B cell (primary cell): ENCODE measurements around the gene P2RX3. TPM values are rescaled to one million over a fixed set of nuclear protein-coding genes. Genes with fewer than 3 reads are reported as not detected.

Source experiments
- ATAC-seq: fragments of 200-7000 bp; cut with Tn5 transposase; one replicate; pipeline ENCODE4 v1.10.0; 2021; ENCODE audit warnings: low read depth, mild to moderate bottlenecking, moderate number of reproducible peaks, moderate library complexity
- CTCF ChIA-PET: fragments of 350-600 bp; sonication (Branson Sonifier 250); formaldehyde crosslinking; loops from one replicate; lab custom pipeline; 2021; ENCODE audit warnings: antibody characterized with exemption, inconsistent platforms; lab: Charles Lee
- POLR2A ChIA-PET: fragments of 350-600 bp; sonication (Branson Sonifier 250); formaldehyde crosslinking; loops from one replicate; lab custom pipeline; 2021; ENCODE audit warnings: antibody characterized with exemption; lab: Charles Lee
- DNase-seq: peaks from one replicate; pipeline ENCODE4 v3.0.0; 2013
- H2AFZ ChIP-seq: 2 replicates; pipeline ENCODE4 v1.6.1; 2012; ENCODE audit warnings: mild to moderate bottlenecking, low read depth, low read length; ENCODE audit not compliant: insufficient read depth, poor library complexity, severe bottlenecking
- H3K27ac ChIP-seq, 2 donors: 1 replicate in 1 of 2; 2 replicates in 1 of 2; pipeline ENCODE4 v1.5.1; 2012 to 2013; ENCODE audit warnings: low read length in 2 of 2, mild to moderate bottlenecking in 2 of 2, moderate library complexity in 1 of 2
- H3K27me3 ChIP-seq, 4 experiments: fragments of 200-600 bp in 1 of 4; sonication (generic) in 1 of 4; replicated peaks in 1 of 4; 1 replicate in 2 of 4; 2 replicates in 2 of 4; pipeline versions ENCODE4 v1.6.1 to v1.7.0; 2013 to 2016; ENCODE audit warnings: low read length in 3 of 4, mild to moderate bottlenecking in 2 of 4, mixed read lengths in 1 of 4, moderate library complexity in 1 of 4; ENCODE audit not compliant: insufficient read depth in 4 of 4, control insufficient read depth in 3 of 4; ENCODE audit errors: control extremely low read depth in 1 of 4
- H3K36me3 ChIP-seq, 2 experiments: replicated peaks in 1 of 2; 1 replicate in 1 of 2; 2 replicates in 1 of 2; pipeline versions ENCODE4 v1.6.1 to v1.7.1; 2013; ENCODE audit warnings: low read length in 1 of 2; ENCODE audit not compliant: insufficient read depth in 2 of 2, control insufficient read depth in 1 of 2; ENCODE audit errors: control extremely low read depth in 1 of 2, extremely low read depth in 1 of 2
- H3K4me1 ChIP-seq, 2 donors: fragments of 200-600 bp in 1 of 2; sonication (generic) in 1 of 2; 1 replicate in 1 of 2; 2 replicates in 1 of 2; pipeline versions ENCODE4 v1.5.1 to v1.6.1; 2013 to 2017; ENCODE audit warnings: low read length in 2 of 2; ENCODE audit not compliant: control insufficient read depth in 2 of 2, insufficient read depth in 2 of 2
- H3K4me2 ChIP-seq: replicated peaks from 2 replicates; pipeline ENCODE3; 2012; ENCODE audit warnings: mild to moderate bottlenecking, low read depth, low read length; ENCODE audit not compliant: poor library complexity, severe bottlenecking
- H3K4me3 ChIP-seq, 5 experiments: fragments of 200-600 bp in 1 of 5; sonication (generic) in 1 of 5; 1 replicate in 3 of 5; 2 replicates in 2 of 5; pipeline versions ENCODE4 v1.5.1 to v1.7.0; 2011 to 2016; ENCODE audit warnings: low read length in 4 of 5, mild to moderate bottlenecking in 4 of 5, low read depth in 2 of 5, control low read depth in 1 of 5, moderate library complexity in 1 of 5; ENCODE audit not compliant: insufficient read depth in 1 of 5; ENCODE audit errors: control extremely low read depth in 1 of 5, extremely low read depth in 1 of 5
- H3K79me2 ChIP-seq: fragments of 200-600 bp; sonication (generic); one replicate; pipeline ENCODE4 v1.6.0; 2016; ENCODE audit warnings: low read length; ENCODE audit not compliant: control insufficient read depth, insufficient read depth
- H3K9ac ChIP-seq: fragments of 200-600 bp; sonication (generic); 2 replicates; pipeline ENCODE4 v1.6.1; 2017; ENCODE audit warnings: mild to moderate bottlenecking, low read length, moderate library complexity
- H3K9me3 ChIP-seq, 3 donors: one replicate each; pipeline versions ENCODE4 v1.6.1 to v1.7.1; 2013; ENCODE audit warnings: low read length in 2 of 3; ENCODE audit not compliant: control insufficient read depth in 2 of 3, insufficient read depth in 1 of 3; ENCODE audit errors: control extremely low read depth in 1 of 3
- H4K20me1 ChIP-seq: 2 replicates; pipeline ENCODE4 v1.6.0; 2012; ENCODE audit warnings: mild to moderate bottlenecking, low read length; ENCODE audit not compliant: insufficient read depth, control insufficient read depth, poor library complexity, severe bottlenecking
- H3K27ac Mint-ChIP-seq: one replicate; pipeline ENCODE4 v1.8.0; 2021; ENCODE audit warnings: mixed read lengths
- H3K27me3 Mint-ChIP-seq: one replicate; pipeline ENCODE4 v1.8.0; 2021; ENCODE audit warnings: mixed read lengths
- H3K4me1 Mint-ChIP-seq: one replicate; pipeline ENCODE4 v1.8.0; 2021; ENCODE audit warnings: mixed read lengths
- H3K4me3 Mint-ChIP-seq: one replicate; pipeline ENCODE4 v1.8.0; 2021; ENCODE audit warnings: mixed read lengths
- H3K9me3 Mint-ChIP-seq: one replicate; pipeline ENCODE4 v1.8.0; 2022; ENCODE audit warnings: mixed read lengths; ENCODE audit not compliant: insufficient read depth
- CTCF ChIP-seq: fragments of 200-600 bp; IDR thresholded peaks from one replicate; pipeline ENCODE4 v1.8.0; 2022; ENCODE audit warnings: antibody characterized with exemption, mild to moderate bottlenecking
- EZH2 ChIP-seq: IDR thresholded peaks from 2 replicates; pipeline ENCODE4 v1.6.1; 2012; ENCODE audit warnings: borderline replicate concordance, low read depth, mild to moderate bottlenecking, moderate library complexity, low read length; ENCODE audit not compliant: insufficient read depth, poor library complexity, severe bottlenecking
- WGBS: methylation state at CpG from one replicate; pipeline ENCODE4 v1.1.5; 2013; ENCODE audit warnings: missing lambda C conversion rate; ENCODE audit not compliant: insufficient coverage; 5-methylcytosine and 5-hydroxymethylcytosine counted together
- intact Hi-C: fragments of 100-400 bp; cut with micrococcal nuclease; formaldehyde crosslinking; loops from one replicate; pipeline ENCODE4 v1.10.0; 2022
- polyA plus RNA-seq: library from polyadenylated mRNA; depleted of rRNA; stranded (reverse); fragments of >200 nt; gene quantifications from 2 replicates; pipeline ENCODE4 v1.2.3, GENCODE V29; 2012
- total RNA-seq, 2 donors: library from RNA; stranded (reverse); fragments of 120-200 nt in 1 of 2; gene quantifications; 1 replicate in 1 of 2; 2 replicates in 1 of 2; pipeline versions ENCODE4 v1.2.3 to v1.2.4, GENCODE V29; 2013 to 2022

P2RX3 gene
- total and polyA plus RNA-seq, 2 donors (not counting 1 experiment from before 2014, with no cell fraction given), result not detected

GRCh38 chr11:57358543-57358961 lies 20.4 kb downstream of the P2RX3 start:
- Histone ChIP-seq H3K4me2 (no peak overlapping the region), H2AFZ (no peak overlapping the region), H4K20me1 (no peaks in the 10 kb centered on the region), H3K9me3 (no peaks in the 10 kb centered on the region), H3K4me3 (no peak overlapping the region), H3K9ac (no peak overlapping the region), H3K4me1 (no peaks in the 10 kb centered on the region), H3K27me3 (peaks cover 0 to 8% (median 2%) of the 10 kb centered on the region in 4 experiments), H3K79me2 (no peaks in the 10 kb centered on the region), H3K36me3 (no peaks in the 10 kb centered on the region), H3K27ac (no peak overlapping the region)
- WGBS, result 92% methylated on average over 5 of the region's 9 CpGs
- Mint-ChIP-seq H3K4me1 (no peaks in the 10 kb centered on the region), H3K27ac (no peak overlapping the region), H3K27me3 (peaks cover 39% of the 10 kb centered on the region), H3K9me3 (no peaks in the 10 kb centered on the region), H3K4me3 (no peak overlapping the region)
- TF ChIP-seq CTCF (no peak), EZH2 (no peak)
- DNase-seq (no peak), ATAC-seq (no peak)
- intact Hi-C loops, result no loop called here
- POLR2A ChIA-PET, result no interaction called here
- CTCF ChIA-PET, result interaction anchor here (1.1 to 1.5 kb wide), 3 partner anchors 8 to 11 kb away, joined by 4 read pairs; no protein-coding TSS in a partner anchor

- TF ChIP-seq EZH2 (no peak), CTCF (no peak)
- H3K9me3 ChIP-seq, result no peaks in the 10 kb centered on the region
- H3K4me1 Mint-ChIP-seq, result no peaks in the 10 kb centered on the region
- no peak overlapping the region for H3K9ac ChIP-seq
- H3K36me3 ChIP-seq, result no peaks in the 10 kb centered on the region
- H3K27ac ChIP-seq, result no peak overlapping the region
- H3K27me3 ChIP-seq, result peaks cover 0 to 8% (median 2%) of the 10 kb centered on the region in 4 experiments
- no peak overlapping the region for H3K4me2 ChIP-seq
- intact Hi-C loops, result no loop called here
- WGBS, result 92% methylated on average over 6 of the region's 9 CpGs
- no peaks in the 10 kb centered on the region for H3K9me3 Mint-ChIP-seq
- H2AFZ ChIP-seq, result no peak overlapping the region
- no peaks in the 10 kb centered on the region for H3K4me1 ChIP-seq
- ATAC-seq, result no peak
- POLR2A ChIA-PET, result no interaction called here
- no peaks in the 10 kb centered on the region for H4K20me1 ChIP-seq
- no peak overlapping the region for H3K4me3 ChIP-seq
- no peaks in the 10 kb centered on the region for H3K79me2 ChIP-seq
- no peak overlapping the region for H3K4me3 Mint-ChIP-seq
- H3K27ac Mint-ChIP-seq, result no peak overlapping the region
- peaks cover 35% of the 10 kb centered on the region for H3K27me3 Mint-ChIP-seq
- no peak for DNase-seq
- CTCF ChIA-PET, result interaction anchor here (1.1 to 1.5 kb wide), 2 partner anchors 9 to 11 kb away, joined by 4 read pairs; no protein-coding TSS in a partner anchor
These were observed 20.8 kb downstream of the P2RX3 start for GRCh38 chr11:57358991-57359390.
